Suprapubic skin (tissue), 4 donors: Measurements from ENCODE around the gene SLCO4A1. TPM values are rescaled to one million over a fixed set of nuclear protein-coding genes. Genes with fewer than 3 reads are reported as not detected.
A peak's percentile ranks its signal among the peaks of the same experiment; 100 is the strongest.

Experiments
- DNase-seq, 2 donors: peaks; one replicate each; pipeline ENCODE4 v3.0.0-alpha.2; 2019; ENCODE audit warnings: low spot score in 2 of 2
- H3K27ac ChIP-seq: fragments of 200-600 bp; sonication (generic); one replicate; pipeline ENCODE4 v1.5.1; 2019
- H3K27me3 ChIP-seq: fragments of 200-600 bp; sonication (generic); one replicate; pipeline ENCODE4 v1.5.1; 2019
- H3K36me3 ChIP-seq: fragments of 200-600 bp; sonication (generic); one replicate; pipeline ENCODE4 v1.5.1; 2019
- H3K4me1 ChIP-seq: fragments of 200-600 bp; sonication (generic); one replicate; pipeline ENCODE4 v1.5.1; 2019
- H3K4me3 ChIP-seq: fragments of 200-600 bp; sonication (generic); one replicate; pipeline ENCODE4 v1.5.1; 2019; ENCODE audit warnings: mild to moderate bottlenecking
- H3K9me3 ChIP-seq: fragments of 200-600 bp; sonication (generic); one replicate; pipeline ENCODE4 v1.5.1; 2019
- EP300 ChIP-seq: sonication (generic); formaldehyde crosslinking; IDR thresholded peaks from one replicate; pipeline ENCODE4 v1.6.1; 2017; ENCODE audit warnings: antibody characterized with exemption
- POLR2A ChIP-seq, 2 donors: fragments of 450-650 bp; IDR thresholded peaks; one replicate each; pipeline ENCODE4 v1.6.1; 2017; ENCODE audit warnings: antibody characterized with exemption in 2 of 2, mild to moderate bottlenecking in 2 of 2, moderate library complexity in 2 of 2
- POLR2AphosphoS5 ChIP-seq, 3 donors: sonication (generic); formaldehyde crosslinking; IDR thresholded peaks; one replicate each; pipeline ENCODE4 v1.6.1; 2017; ENCODE audit warnings: antibody characterized with exemption in 3 of 3
- WGBS: methylation state at CpG from one replicate; pipeline ENCODE4 v1.1.5; 2018; 5-methylcytosine and 5-hydroxymethylcytosine counted together
- total RNA-seq, 4 donors: library from RNA; depleted of rRNA; stranded (reverse); fragments of >200 nt; gene quantifications; one replicate each; pipeline ENCODE4 v1.1.0, GENCODE V29; 2016
- TF ChIP-seq, protein P1 (sequence below), 2 donors: fragments of 200-600 bp in 1 of 2; fragments of 450-650 bp in 1 of 2; sonication (generic) in 1 of 2; IDR thresholded peaks; one replicate each; pipeline ENCODE4 v1.5.1; 2016 to 2019; ENCODE audit warnings: antibody characterized with exemption in 2 of 2, mild to moderate bottlenecking in 1 of 2, moderate library complexity in 1 of 2

Gene SLCO4A1
- total RNA-seq, 4 donors from 2014 or later = 50.2 to 59.1 (median 52.7) TPM

DNA sequence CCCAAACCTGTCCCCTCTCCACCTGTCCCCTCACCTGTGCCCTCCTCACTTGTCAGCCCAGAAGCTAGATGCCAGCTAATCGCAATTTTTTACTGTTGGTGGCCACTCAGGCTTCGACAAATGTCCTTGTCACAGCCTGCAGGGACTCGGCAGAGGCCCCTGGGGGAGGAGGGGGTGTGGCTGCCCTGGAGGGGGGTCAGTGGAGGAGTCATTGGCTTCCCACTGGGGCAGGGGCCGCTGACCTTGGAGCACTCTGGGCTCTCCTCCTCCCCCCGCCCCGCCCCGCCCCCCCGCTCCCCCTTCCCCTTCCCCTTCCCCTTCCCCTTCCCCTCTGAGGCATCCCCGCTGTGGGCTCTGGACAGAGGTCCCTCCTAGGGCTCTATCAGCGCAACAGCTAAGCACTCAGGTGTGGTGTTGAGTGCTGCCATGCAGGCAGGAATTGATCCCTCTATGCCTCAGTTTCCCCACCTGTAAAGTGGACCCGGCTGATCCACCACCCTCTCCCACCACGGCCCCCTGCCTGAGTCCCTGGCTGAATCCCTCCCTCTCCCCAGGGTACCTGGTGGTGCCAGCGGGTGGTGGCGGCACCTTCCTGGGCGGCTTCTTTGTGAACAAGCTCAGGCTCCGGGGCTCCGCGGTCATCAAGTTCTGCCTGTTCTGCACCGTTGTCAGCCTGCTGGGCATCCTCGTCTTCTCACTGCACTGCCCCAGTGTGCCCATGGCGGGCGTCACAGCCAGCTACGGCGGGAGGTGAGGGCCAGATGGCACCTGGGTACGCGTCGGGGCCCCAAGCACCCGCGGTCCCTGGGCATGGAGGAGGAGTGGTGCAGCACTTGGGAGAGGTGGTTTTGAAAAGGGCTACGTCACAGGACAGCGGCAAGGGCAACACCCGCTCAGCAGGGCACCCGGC lies 23.8 kb downstream of the SLCO4A1 start:
- WGBS = 48% methylated on average over 8 of the region's 33 CpGs
- Histone ChIP-seq H3K36me3 (no peaks in the 10 kb centered on the region), H3K9me3 (no peaks in the 10 kb centered on the region), H3K27me3 (peaks cover 10% of the 10 kb centered on the region), H3K4me1 (peaks cover 30% of the 10 kb centered on the region), H3K27ac (peak overlapping the region; percentile 48), H3K4me3 (no peak overlapping the region)
- TF ChIP-seq EP300 = no peak
- no peak for TF ChIP-seq POLR2A (IDR thresholded peaks at IDR 0.05)
- TF ChIP-seq POLR2AphosphoS5 (IDR thresholded peaks at IDR 0.05) = no peak
- TF ChIP-seq, protein P1, sequence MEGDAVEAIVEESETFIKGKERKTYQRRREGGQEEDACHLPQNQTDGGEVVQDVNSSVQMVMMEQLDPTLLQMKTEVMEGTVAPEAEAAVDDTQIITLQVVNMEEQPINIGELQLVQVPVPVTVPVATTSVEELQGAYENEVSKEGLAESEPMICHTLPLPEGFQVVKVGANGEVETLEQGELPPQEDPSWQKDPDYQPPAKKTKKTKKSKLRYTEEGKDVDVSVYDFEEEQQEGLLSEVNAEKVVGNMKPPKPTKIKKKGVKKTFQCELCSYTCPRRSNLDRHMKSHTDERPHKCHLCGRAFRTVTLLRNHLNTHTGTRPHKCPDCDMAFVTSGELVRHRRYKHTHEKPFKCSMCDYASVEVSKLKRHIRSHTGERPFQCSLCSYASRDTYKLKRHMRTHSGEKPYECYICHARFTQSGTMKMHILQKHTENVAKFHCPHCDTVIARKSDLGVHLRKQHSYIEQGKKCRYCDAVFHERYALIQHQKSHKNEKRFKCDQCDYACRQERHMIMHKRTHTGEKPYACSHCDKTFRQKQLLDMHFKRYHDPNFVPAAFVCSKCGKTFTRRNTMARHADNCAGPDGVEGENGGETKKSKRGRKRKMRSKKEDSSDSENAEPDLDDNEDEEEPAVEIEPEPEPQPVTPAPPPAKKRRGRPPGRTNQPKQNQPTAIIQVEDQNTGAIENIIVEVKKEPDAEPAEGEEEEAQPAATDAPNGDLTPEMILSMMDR (IDR thresholded peaks at IDR 0.05) = no peak
- no peak for DNase-seq

DNA sequence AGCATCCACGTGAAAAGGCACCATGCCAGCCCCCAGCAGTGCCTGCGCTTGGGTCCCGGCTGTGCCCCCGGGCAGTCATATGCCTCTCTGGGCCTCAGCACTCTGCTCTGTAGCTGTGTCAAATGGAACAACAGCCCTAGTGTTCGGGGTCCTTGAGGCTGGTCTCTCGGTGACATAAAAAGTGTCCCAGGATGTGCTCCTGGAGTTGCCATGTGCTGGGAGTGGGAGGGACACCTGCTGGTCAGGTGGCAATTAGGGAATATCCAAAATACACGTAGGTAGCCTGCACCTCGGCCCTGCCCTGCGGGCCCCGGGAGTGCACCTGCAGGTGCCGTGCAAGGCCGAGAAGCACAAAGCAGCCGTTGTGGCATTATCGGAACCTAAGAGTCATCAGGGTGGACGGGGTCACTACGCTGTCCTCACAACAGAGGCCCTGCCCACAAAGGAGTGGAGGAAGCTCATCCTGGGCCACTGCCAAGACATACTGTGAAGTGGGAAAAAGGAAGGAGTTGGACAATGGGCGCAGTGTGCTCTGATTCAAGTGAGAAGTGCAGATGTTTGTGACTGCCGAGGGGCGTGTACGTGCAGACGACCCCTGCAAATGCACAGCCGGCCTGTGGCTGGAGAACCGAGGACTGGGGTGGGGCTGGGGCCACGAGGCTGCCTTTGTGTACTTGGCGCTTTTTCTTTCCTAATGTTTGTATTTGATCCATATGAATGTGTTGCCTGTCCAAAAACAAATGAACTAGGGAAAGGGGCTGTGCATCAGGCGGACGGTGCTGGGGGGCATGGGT lies 24.6 kb downstream of the SLCO4A1 start:
- Histone ChIP-seq H3K4me1 (peaks cover 30% of the 10 kb centered on the region), H3K27me3 (peaks cover 10% of the 10 kb centered on the region), H3K27ac (peak overlapping the region; percentile 48), H3K4me3 (no peak overlapping the region), H3K36me3 (no peaks in the 10 kb centered on the region), H3K9me3 (no peaks in the 10 kb centered on the region)
- WGBS = 51% methylated on average over 22 of the region's 27 CpGs
- TF ChIP-seq POLR2AphosphoS5 (IDR thresholded peaks at IDR 0.05) = no peak
- TF ChIP-seq, protein P1 (IDR thresholded peaks at IDR 0.05) = no peak
- no peak for DNase-seq

DNA sequence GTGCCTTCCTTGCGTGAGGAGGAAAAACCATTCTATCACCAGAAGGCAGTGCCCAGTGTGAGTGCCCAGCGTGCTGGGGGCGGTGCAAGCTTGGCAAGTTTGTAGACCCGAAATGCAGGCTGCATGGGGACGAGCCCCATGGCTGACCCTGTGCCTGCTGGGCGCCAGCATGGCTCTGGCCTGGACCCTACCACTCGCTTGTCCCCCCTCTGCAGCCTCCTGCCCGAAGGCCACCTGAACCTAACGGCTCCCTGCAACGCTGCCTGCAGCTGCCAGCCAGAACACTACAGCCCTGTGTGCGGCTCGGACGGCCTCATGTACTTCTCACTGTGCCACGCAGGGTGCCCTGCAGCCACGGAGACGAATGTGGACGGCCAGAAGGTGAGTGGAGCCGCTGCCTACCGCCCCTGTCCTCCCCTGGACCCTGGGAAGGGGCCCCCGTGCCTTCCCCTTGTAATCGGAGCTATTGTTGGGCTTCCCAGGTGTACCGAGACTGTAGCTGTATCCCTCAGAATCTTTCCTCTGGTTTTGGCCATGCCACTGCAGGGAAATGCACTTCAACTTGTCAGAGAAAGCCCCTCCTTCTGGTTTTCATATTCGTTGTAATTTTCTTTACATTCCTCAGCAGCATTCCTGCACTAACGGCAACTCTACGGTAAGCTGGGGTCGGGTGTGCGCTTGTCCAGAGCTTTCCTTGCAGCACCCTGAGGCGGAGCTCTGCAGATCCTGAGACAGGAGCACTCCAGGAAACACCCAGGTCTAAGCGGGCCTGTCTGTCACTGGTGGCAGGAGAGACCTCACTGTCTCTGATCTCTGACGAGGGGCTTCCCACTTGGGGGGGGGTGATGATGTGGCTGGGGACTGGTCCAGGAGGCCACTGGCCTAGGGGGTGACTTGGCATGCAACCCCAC lies 25.5 kb downstream of the SLCO4A1 start:
- Histone ChIP-seq H3K27me3 (peaks cover 12% of the 10 kb centered on the region), H3K4me3 (no peak overlapping the region), H3K9me3 (no peaks in the 10 kb centered on the region), H3K27ac (peak overlapping the region; percentile 36), H3K4me1 (peaks cover 22% of the 10 kb centered on the region), H3K36me3 (no peaks in the 10 kb centered on the region)
- no peak for TF ChIP-seq POLR2AphosphoS5 (IDR thresholded peaks at IDR 0.05)
- no peak for TF ChIP-seq EP300
- TF ChIP-seq POLR2A (IDR thresholded peaks at IDR 0.05) = no peak
- TF ChIP-seq, protein P1 (IDR thresholded peaks at IDR 0.05) = no peak
- DNase-seq = no peak
- WGBS = 71% methylated on average over 20 of the region's 30 CpGs

DNA sequence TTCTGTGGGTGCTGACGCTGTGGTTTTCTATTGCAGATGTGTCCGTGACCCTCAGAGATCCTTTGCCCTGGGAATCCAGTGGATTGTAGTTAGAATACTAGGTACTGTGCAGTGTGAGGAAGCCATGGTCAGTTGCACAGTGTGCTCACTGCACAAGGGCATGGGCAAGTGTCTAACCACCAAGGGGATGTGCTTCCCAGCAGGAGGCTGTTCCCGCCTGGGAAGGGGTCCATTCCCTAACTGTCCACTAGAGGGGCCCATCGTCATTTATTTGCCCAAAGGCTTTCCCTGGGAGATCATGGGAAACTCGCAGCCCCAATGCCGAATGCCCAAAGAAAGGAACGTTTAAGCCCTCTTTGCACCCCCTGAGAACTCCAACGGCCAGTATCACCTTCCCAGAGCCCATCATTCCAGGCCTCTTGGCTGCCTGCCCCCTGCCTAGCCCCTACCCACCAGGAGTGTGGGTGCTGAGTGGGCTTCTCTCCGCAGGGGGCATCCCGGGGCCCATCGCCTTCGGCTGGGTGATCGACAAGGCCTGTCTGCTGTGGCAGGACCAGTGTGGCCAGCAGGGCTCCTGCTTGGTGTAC lies 26.2 kb downstream of the SLCO4A1 start:
- TF ChIP-seq POLR2AphosphoS5 (IDR thresholded peaks at IDR 0.05) = no peak
- TF ChIP-seq, protein P1 (IDR thresholded peaks at IDR 0.05) = peak; percentile 63 to 77
- no peak for TF ChIP-seq EP300
- 52% methylated on average over 11 of the region's 13 CpGs for WGBS
- DNase-seq = no peak
- H3K4me3 ChIP-seq = no peak overlapping the region
- peaks cover 18% of the 10 kb centered on the region for H3K4me1 ChIP-seq
- no peaks in the 10 kb centered on the region for H3K36me3 ChIP-seq
- H3K27me3 ChIP-seq = peaks cover 19% of the 10 kb centered on the region
- H3K9me3 ChIP-seq = no peaks in the 10 kb centered on the region
- H3K27ac ChIP-seq = no peak overlapping the region
